Endothelial cell (in vitro differentiated cells): ENCODE measurements around the gene GABRB1. TPM values are rescaled to one million over a fixed set of nuclear protein-coding genes. Genes with fewer than 3 reads are reported as not detected.

Experiments
- DNase-seq: peaks from one replicate; pipeline ENCODE4 v3.0.0; 2021; ENCODE audit warnings: low spot score
- H3K27ac Mint-ChIP-seq: one replicate; pipeline ENCODE4 v1.8.0; 2021; ENCODE audit warnings: mixed read lengths, inconsistent platforms; ENCODE audit not compliant: unreplicated experiment
- H3K27me3 Mint-ChIP-seq: one replicate; pipeline ENCODE4 v1.8.0; 2021; ENCODE audit warnings: mild to moderate bottlenecking, moderate library complexity, mixed read lengths, inconsistent platforms; ENCODE audit not compliant: unreplicated experiment
- H3K36me3 Mint-ChIP-seq: one replicate; pipeline ENCODE4 v1.8.0; 2021; ENCODE audit warnings: mild to moderate bottlenecking, low read depth, mixed read lengths, inconsistent platforms; ENCODE audit not compliant: unreplicated experiment
- H3K4me1 Mint-ChIP-seq: one replicate; pipeline ENCODE4 v1.8.0; 2021; ENCODE audit warnings: mild to moderate bottlenecking, mixed read lengths, inconsistent platforms; ENCODE audit not compliant: unreplicated experiment
- H3K4me3 Mint-ChIP-seq: one replicate; pipeline ENCODE4 v1.8.0; 2021; ENCODE audit warnings: mild to moderate bottlenecking, mixed read lengths, inconsistent platforms; ENCODE audit not compliant: unreplicated experiment
- H3K9me3 Mint-ChIP-seq: one replicate; pipeline ENCODE4 v1.8.0; 2021; ENCODE audit warnings: mixed read lengths, inconsistent platforms; ENCODE audit not compliant: unreplicated experiment
- CTCF ChIP-seq: fragments of 200-600 bp; sonication (generic); IDR thresholded peaks from one replicate; pipeline ENCODE4 v1.5.0; 2021; ENCODE audit warnings: antibody characterized with exemption; ENCODE audit not compliant: unreplicated experiment
- total RNA-seq: library from RNA; stranded (reverse); fragmentation: NEBNext Ultra II Directional; extraction: Animal tissue kit (Norgen Biotek cat#: 25700); gene quantifications from one replicate; pipeline ENCODE4 v1.2.1, GENCODE V29; 2021; ENCODE audit not compliant: unreplicated experiment

The GABRB1 gene
- total RNA-seq, 1 donor from 2014 or later: not detected

GRCh38 chr4:47432749-47433148, 401.4 kb downstream of the GABRB1 start:
- DNase-seq: no peak
- Mint-ChIP-seq H3K9me3 (no peaks in the 10 kb centered on the region), H3K27me3 (peaks cover 2% of the 10 kb centered on the region), H3K27ac (no peak overlapping the region), H3K36me3 (no peaks in the 10 kb centered on the region), H3K4me1 (no peaks in the 10 kb centered on the region), H3K4me3 (no peak overlapping the region)
- TF ChIP-seq CTCF: no peak

GRCh38 chr4:47434931-47435330, 403.6 kb downstream of the GABRB1 start:
- H3K36me3 Mint-ChIP-seq: no peaks in the 10 kb centered on the region
- H3K9me3 Mint-ChIP-seq: no peaks in the 10 kb centered on the region
- H3K27me3 Mint-ChIP-seq: peaks cover 2% of the 10 kb centered on the region
- no peak overlapping the region for H3K27ac Mint-ChIP-seq
- TF ChIP-seq CTCF: no peak
- DNase-seq: no peak
- H3K4me3 Mint-ChIP-seq: no peak overlapping the region
- H3K4me1 Mint-ChIP-seq: no peaks in the 10 kb centered on the region

DNA sequence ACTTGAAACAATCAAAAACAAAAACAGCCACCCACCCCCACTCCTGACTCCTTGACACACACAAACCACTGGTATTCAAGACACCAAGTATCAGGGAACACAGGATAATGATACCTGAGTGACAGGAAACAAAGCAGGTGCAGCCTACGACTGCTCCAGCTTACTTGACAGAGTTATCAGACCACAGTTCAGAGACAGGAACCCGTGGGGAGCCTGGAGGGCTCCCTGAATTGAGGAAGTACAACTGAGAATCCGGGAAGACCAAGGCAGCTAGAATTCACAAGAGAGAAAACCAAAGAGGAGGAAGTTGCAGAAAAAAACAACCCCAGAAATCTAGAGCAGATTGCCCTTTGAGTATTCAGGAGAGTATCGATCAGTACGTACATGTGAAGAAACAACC, 411.6 kb downstream of the GABRB1 start:
- Mint-ChIP-seq H3K27me3 (peaks cover 1% of the 10 kb centered on the region), H3K4me3 (no peak overlapping the region), H3K4me1 (peaks cover 5% of the 10 kb centered on the region), H3K36me3 (no peaks in the 10 kb centered on the region), H3K9me3 (no peaks in the 10 kb centered on the region), H3K27ac (no peak overlapping the region)
- DNase-seq: no peak
- no peak for TF ChIP-seq CTCF

GRCh38 chr4:47444031-47444430, 412.7 kb downstream of the GABRB1 start:
- Mint-ChIP-seq H3K36me3 (no peaks in the 10 kb centered on the region), H3K27me3 (peaks cover 1% of the 10 kb centered on the region), H3K4me1 (peaks cover 5% of the 10 kb centered on the region), H3K4me3 (no peak overlapping the region), H3K27ac (no peak overlapping the region), H3K9me3 (no peaks in the 10 kb centered on the region)
- no peak for TF ChIP-seq CTCF
- no peak for DNase-seq

- no peak for TF ChIP-seq CTCF
Observed at GRCh38 chr4:47451657-47452056, 420.3 kb downstream of the GABRB1 start.

More at GRCh38 chr4:47451657-47452056, 420.3 kb downstream of the GABRB1 start:
- H3K9me3 Mint-ChIP-seq: no peaks in the 10 kb centered on the region
- DNase-seq: no peak
- no peaks in the 10 kb centered on the region for H3K4me1 Mint-ChIP-seq
- no peak overlapping the region for H3K4me3 Mint-ChIP-seq
- no peaks in the 10 kb centered on the region for H3K27me3 Mint-ChIP-seq
- H3K36me3 Mint-ChIP-seq: no peaks in the 10 kb centered on the region
- H3K27ac Mint-ChIP-seq: no peak overlapping the region
